Stimulated activated naive B cell treated with anti-CD40 and anti-IgM and Interleukin-4, amounts not matched to agents 10 μg/mL and 1 μg/mL and 100 μg/mL, for 72 hours (primary cell): Measurements from ENCODE around the gene TIMP3.
"Not testable (repeated sequence)": the region's sequence is repeated elsewhere in the genome, so short reads cannot be mapped to it uniquely, and the experiment has no call there.

ENCODE experiments used
- ATAC-seq, 2 donors: fragments of 150-1000 bp; cut with Tn5 transposase; replicated peaks; 2 replicates each; pipeline ENCODE4 v1.10.0; 2021; ENCODE audit warnings: moderate library complexity in 1 of 2
- DNase-seq: peaks from one replicate; pipeline ENCODE4 v3.0.0; 2021
- H3K27ac Mint-ChIP-seq: one replicate; pipeline ENCODE4 v1.8.0; 2022; ENCODE audit warnings: mild to moderate bottlenecking, mixed read lengths
- H3K27me3 Mint-ChIP-seq, 2 donors: one replicate each; pipeline ENCODE4 v1.8.0; 2022; ENCODE audit warnings: mixed read lengths in 2 of 2
- H3K36me3 Mint-ChIP-seq, 2 donors: one replicate each; pipeline ENCODE4 v1.8.0; 2022; ENCODE audit warnings: mixed read lengths in 2 of 2, mild to moderate bottlenecking in 1 of 2
- H3K4me1 Mint-ChIP-seq, 2 donors: one replicate each; pipeline ENCODE4 v1.8.0; 2022; ENCODE audit warnings: mixed read lengths in 2 of 2, mild to moderate bottlenecking in 1 of 2
- H3K4me3 Mint-ChIP-seq, 2 donors: one replicate each; pipeline ENCODE4 v1.8.0; 2022; ENCODE audit warnings: mild to moderate bottlenecking in 2 of 2, mixed read lengths in 2 of 2, moderate library complexity in 1 of 2
- H3K9me3 Mint-ChIP-seq, 2 donors: one replicate each; pipeline ENCODE4 v1.8.0; 2022; ENCODE audit warnings: mixed read lengths in 2 of 2, mild to moderate bottlenecking in 1 of 2

Gene TIMP3

GRCh38 chr22:32801537-32802236 lies at the start of gene TIMP3:
TIMP3 (plus strand) TSS chr22:32801705; CDS start chr22:32802002, 297 bp downstream.
- Mint-ChIP-seq H3K4me3 (peak within 1 kb of the TSS; percentile 62 to 68), H3K9me3 (no peaks in the 10 kb centered on the region), H3K27ac (no peak within 1 kb of the TSS), H3K36me3 (no peaks in the 10 kb centered on the region), H3K27me3 (peaks cover 70 to 80% of the 10 kb centered on the region in 2 donors), H3K4me1 (peaks cover 8 to 14% of the 10 kb centered on the region in 2 donors)
- peak; percentile 49 to 57 for ATAC-seq
- DNase-seq, result no peak

DNA sequence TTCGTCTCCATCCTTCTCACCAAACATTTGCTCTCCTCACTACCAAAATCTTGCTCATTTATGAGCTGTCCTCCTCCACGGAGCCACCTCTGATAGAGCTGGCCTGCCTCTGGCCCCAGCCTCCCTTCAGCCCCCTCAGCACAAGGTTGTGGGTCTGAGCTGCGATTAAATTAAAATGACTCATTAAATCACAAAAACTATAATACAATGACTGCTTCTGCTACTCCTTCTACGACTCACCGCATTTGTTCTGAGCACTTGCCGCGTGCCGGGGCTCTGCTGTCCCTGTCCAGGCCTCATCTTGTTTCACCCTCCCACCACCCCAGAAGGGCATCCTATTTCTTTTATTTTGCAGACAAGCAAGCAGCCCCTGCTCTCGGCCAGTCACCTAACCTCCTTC lies 49.2 kb upstream of the TIMP3 start:
- Mint-ChIP-seq H3K9me3 (peaks cover 0 to 4% of the 10 kb centered on the region in 2 donors), H3K4me1 (peaks cover 0 to 16% of the 10 kb centered on the region in 2 donors), H3K4me3 (no peak overlapping the region), H3K36me3 (peaks cover 2 to 4% of the 10 kb centered on the region in 2 donors), H3K27me3 (peaks cover 9 to 23% of the 10 kb centered on the region in 2 donors), H3K27ac (no peak overlapping the region)
- DNase-seq, result no peak
- peak in 1 of 2 donors; percentile 72 for ATAC-seq

DNA sequence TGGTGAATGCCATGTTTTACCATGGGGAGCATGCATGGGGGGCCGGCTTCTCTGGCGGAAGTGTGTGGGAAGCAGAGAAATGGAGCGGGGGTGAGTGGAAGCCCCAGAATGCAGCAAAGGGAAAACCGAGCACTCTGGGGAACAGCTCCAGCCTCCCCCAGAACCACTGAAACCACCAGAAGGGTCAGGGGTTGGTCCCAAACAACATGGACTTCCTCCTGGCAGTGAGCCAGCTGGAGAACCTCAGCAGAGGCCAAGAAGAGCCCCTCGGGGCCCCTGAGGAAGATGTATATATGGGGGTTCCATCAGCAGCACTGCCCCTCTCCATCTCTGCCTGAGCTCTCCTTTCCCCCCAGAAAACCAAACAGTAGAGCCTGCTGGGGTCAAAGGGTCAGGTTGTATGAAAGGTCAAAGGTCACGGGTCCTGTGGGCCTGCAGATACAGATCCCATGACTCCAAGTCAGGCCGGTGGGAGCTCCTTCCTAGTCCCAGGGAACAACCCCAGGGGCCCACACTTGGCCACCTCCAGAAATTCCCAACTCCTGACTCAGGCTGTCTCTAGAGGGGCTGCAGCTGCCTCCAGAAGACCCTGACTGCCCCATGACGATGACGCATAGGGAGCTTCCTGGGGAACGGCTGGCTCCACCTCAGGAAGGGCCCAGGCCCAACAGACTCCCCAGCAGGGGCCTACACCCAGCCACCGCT lies 48.5 kb upstream of the TIMP3 start:
- H3K9me3 Mint-ChIP-seq, result peaks cover 0 to 4% of the 10 kb centered on the region in 2 donors
- peaks cover 9 to 23% of the 10 kb centered on the region in 2 donors for H3K27me3 Mint-ChIP-seq
- DNase-seq (peak; percentile 45), ATAC-seq (peak; percentile 19 to 86)
- no peak overlapping the region for H3K27ac Mint-ChIP-seq
- peaks cover 2 to 4% of the 10 kb centered on the region in 2 donors for H3K36me3 Mint-ChIP-seq
- peaks cover 0 to 16% of the 10 kb centered on the region in 2 donors for H3K4me1 Mint-ChIP-seq
- no peak overlapping the region for H3K4me3 Mint-ChIP-seq

DNA sequence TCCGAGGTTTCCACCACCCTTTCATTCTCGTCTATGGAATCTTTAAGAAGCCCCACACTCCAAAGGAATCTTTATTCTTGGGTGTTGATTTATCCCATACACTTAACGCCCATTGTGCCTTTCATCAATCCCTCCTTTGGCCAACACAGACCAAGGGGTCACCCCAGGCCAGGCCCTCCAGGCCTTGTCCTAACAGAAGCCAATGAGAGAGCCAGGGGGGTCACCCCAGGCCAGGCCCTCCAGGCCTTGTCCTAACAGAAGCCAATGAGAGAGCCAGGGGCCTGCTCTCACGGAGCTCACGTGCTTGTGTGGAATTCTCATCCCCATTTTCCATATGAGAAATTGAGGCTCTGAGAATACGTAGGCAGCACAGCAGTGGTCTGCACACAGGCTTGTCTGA lies 47.9 kb upstream of the TIMP3 start:
- Mint-ChIP-seq H3K27ac (no peak overlapping the region), H3K4me1 (peaks cover 0 to 16% of the 10 kb centered on the region in 2 donors), H3K27me3 (peaks cover 9 to 23% of the 10 kb centered on the region in 2 donors), H3K9me3 (peaks cover 0 to 4% of the 10 kb centered on the region in 2 donors), H3K4me3 (no peak overlapping the region), H3K36me3 (peaks cover 2 to 4% of the 10 kb centered on the region in 2 donors)
- DNase-seq (no peak), ATAC-seq (no peak)

DNA sequence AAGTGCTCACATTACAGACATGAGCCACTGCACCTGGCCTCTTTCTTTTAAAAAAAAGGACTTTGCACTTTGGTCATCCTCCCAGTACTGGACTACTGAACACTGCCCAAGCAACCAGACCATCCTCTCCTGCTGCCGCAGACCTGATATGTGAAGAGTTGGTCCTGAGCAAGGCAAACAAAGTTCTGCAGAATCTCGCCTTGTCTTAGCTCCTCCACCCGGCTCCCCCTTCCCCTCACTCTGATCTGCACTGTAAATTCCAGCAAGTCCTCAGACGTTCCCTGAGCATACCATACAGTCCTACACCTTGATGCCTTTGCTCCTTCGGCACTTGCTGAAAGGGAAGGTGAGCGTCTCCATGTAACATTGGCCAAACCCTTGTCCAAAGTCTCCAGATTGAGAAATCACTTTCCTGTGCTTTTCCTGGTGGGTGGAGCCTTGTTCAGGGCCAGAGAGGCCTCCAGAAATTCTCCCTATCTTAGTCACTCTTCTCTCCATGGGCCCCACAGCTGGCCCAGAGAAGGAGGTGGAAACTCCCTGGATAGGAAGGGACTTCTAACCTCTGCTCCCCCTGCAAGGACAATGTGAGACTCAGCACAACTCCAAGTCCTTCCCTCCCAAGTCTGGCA lies 47.0 kb upstream of the TIMP3 start:
- peaks cover 0 to 4% of the 10 kb centered on the region in 2 donors for H3K9me3 Mint-ChIP-seq
- ATAC-seq (no peak), DNase-seq (no peak)
- peaks cover 0 to 16% of the 10 kb centered on the region in 2 donors for H3K4me1 Mint-ChIP-seq
- no peak overlapping the region for H3K27ac Mint-ChIP-seq
- H3K27me3 Mint-ChIP-seq, result peaks cover 9 to 23% of the 10 kb centered on the region in 2 donors
- no peak overlapping the region for H3K4me3 Mint-ChIP-seq
- peaks cover 2 to 4% of the 10 kb centered on the region in 2 donors for H3K36me3 Mint-ChIP-seq

DNA sequence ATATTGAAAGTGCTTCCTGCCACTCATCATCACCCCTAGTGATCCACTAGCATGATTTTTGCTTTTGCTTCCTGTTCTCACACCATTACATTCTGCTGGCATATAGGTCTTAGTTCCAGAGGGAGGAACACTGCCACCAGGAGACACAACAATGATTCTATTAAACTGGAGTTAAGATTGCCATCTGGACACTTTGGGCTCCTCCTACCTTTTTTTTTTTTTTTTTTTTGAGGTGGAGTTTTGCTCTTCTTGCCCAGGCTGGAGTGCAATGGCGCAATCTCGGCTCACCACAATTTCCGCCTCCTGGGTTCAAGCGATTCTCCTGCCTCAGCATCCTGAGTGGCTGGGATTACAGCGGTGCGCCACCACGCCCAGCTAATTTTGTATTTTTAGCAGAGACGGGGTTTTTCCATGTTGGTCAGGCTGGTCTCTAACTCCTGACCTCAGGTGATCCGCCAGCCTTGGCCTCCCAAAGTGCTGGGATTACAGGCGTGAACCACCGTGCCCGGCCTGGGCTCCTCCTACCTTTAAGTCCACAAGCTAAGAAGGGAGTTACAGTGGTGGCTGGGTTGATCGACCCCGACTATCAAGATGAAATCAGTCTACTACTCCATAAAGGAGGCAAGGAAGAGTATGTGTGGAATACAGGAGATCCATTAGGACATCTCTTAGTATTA lies 44.3 kb upstream of the TIMP3 start:
- H3K4me3 Mint-ChIP-seq, H3K36me3 Mint-ChIP-seq, DNase-seq, H3K9me3 Mint-ChIP-seq, ATAC-seq, H3K27ac Mint-ChIP-seq: not testable (repeated sequence)
- Mint-ChIP-seq H3K27me3 (peaks cover 20 to 25% of the 10 kb centered on the region in 2 donors), H3K4me1 (peaks cover 0 to 11% of the 10 kb centered on the region in 2 donors)

- no peak overlapping the region for H3K4me3 Mint-ChIP-seq
- no peak for ATAC-seq
- DNase-seq, result no peak
- H3K9me3 Mint-ChIP-seq, result peaks cover 0 to 4% of the 10 kb centered on the region in 2 donors
- peaks cover 0 to 3% of the 10 kb centered on the region in 2 donors for H3K4me1 Mint-ChIP-seq
- H3K27me3 Mint-ChIP-seq, result peaks cover 34% of the 10 kb centered on the region in 2 donors
- H3K36me3 Mint-ChIP-seq, result peaks cover 1 to 3% of the 10 kb centered on the region in 2 donors
- H3K27ac Mint-ChIP-seq, result no peak overlapping the region
Observed at GRCh38 chr22:32758866-32759385, 42.6 kb upstream of the TIMP3 start.

- Mint-ChIP-seq H3K27me3 (peaks cover 33 to 46% of the 10 kb centered on the region in 2 donors), H3K36me3 (peaks cover 1 to 3% of the 10 kb centered on the region in 2 donors), H3K4me1 (peaks cover 0 to 2% of the 10 kb centered on the region in 2 donors), H3K27ac (no peak overlapping the region), H3K4me3 (no peak overlapping the region), H3K9me3 (peaks cover 0 to 4% of the 10 kb centered on the region in 2 donors)
- no peak for DNase-seq
- no peak for ATAC-seq
Observed at GRCh38 chr22:32760396-32760795, 41.1 kb upstream of the TIMP3 start.

- H3K4me3 Mint-ChIP-seq, result no peak overlapping the region
- no peaks in the 10 kb centered on the region for H3K9me3 Mint-ChIP-seq
- peaks cover 35 to 49% of the 10 kb centered on the region in 2 donors for H3K27me3 Mint-ChIP-seq
Observed at GRCh38 chr22:32760815-32761214, 40.7 kb upstream of the TIMP3 start.

GRCh38 chr22:32761251-32761903 lies 40.1 kb upstream of the TIMP3 start:
- Mint-ChIP-seq H3K36me3 (peaks cover 1 to 3% of the 10 kb centered on the region in 2 donors), H3K9me3 (no peaks in the 10 kb centered on the region), H3K4me3 (no peak overlapping the region), H3K4me1 (peaks cover 0 to 2% of the 10 kb centered on the region in 2 donors), H3K27me3 (peaks cover 35 to 49% of the 10 kb centered on the region in 2 donors), H3K27ac (no peak overlapping the region)
- ATAC-seq, result no peak
- DNase-seq, result no peak

More at GRCh38 chr22:32760815-32761214, 40.7 kb upstream of the TIMP3 start:
- Mint-ChIP-seq H3K4me1 (peaks cover 0 to 2% of the 10 kb centered on the region in 2 donors), H3K36me3 (peaks cover 1 to 3% of the 10 kb centered on the region in 2 donors), H3K27ac (no peak overlapping the region)
- no peak for ATAC-seq
- no peak for DNase-seq

GRCh38 chr22:32764330-32765131 lies 37.0 kb upstream of the TIMP3 start:
- no peak for DNase-seq
- H3K4me1 Mint-ChIP-seq, result peaks cover 0 to 2% of the 10 kb centered on the region in 2 donors
- H3K36me3 Mint-ChIP-seq, result peaks cover 1 to 3% of the 10 kb centered on the region in 2 donors
- ATAC-seq, result no peak
- no peak overlapping the region for H3K27ac Mint-ChIP-seq
- H3K27me3 Mint-ChIP-seq, result peaks cover 35 to 49% of the 10 kb centered on the region in 2 donors
- no peaks in the 10 kb centered on the region for H3K9me3 Mint-ChIP-seq
- no peak overlapping the region for H3K4me3 Mint-ChIP-seq

GRCh38 chr22:32765132-32765618 lies 36.3 kb upstream of the TIMP3 start:
- Mint-ChIP-seq H3K36me3 (peaks cover 1 to 3% of the 10 kb centered on the region in 2 donors), H3K4me3 (no peak overlapping the region), H3K9me3 (no peaks in the 10 kb centered on the region), H3K27me3 (peaks cover 35 to 49% of the 10 kb centered on the region in 2 donors), H3K27ac (no peak overlapping the region), H3K4me1 (peaks cover 0 to 2% of the 10 kb centered on the region in 2 donors)
- ATAC-seq (no peak), DNase-seq (no peak)
